Esophagus muscularis mucosa (tissue), 4 donors: ENCODE measurements around the gene LRRC56. TPM values are rescaled to one million over a fixed set of nuclear protein-coding genes. Genes with fewer than 3 reads are reported as not detected.

ENCODE experiments used
- DNase-seq: peaks from one replicate; pipeline ENCODE4 v3.0.0-alpha.2; 2017; ENCODE audit errors: extremely low spot score
- H3K27ac ChIP-seq, 4 donors: fragments of 200-600 bp; sonication (generic); replicated peaks in 1 of 4; 1 replicate in 3 of 4; 2 replicates in 1 of 4; pipeline ENCODE4 v1.5.1; 2016 to 2019; ENCODE audit warnings: mild to moderate bottlenecking in 1 of 4
- H3K27me3 ChIP-seq, 4 donors: fragments of 200-600 bp; sonication (generic); one replicate each; pipeline versions ENCODE4 v1.5.1 to v1.6.0; 2016 to 2019
- H3K36me3 ChIP-seq, 4 donors: fragments of 200-600 bp; sonication (generic); one replicate each; pipeline ENCODE4 v1.5.1; 2016 to 2019
- H3K4me1 ChIP-seq, 4 donors: fragments of 200-600 bp; sonication (generic); one replicate each; pipeline ENCODE4 v1.5.1; 2016 to 2019
- H3K4me3 ChIP-seq, 4 donors: fragments of 200-600 bp; sonication (generic); 1 replicate in 2 of 4; 2 replicates in 2 of 4; pipeline ENCODE4 v1.5.1; 2016 to 2019; ENCODE audit warnings: mild to moderate bottlenecking in 4 of 4, moderate library complexity in 1 of 4
- H3K9me3 ChIP-seq, 4 donors: fragments of 200-600 bp; sonication (generic); 1 replicate in 3 of 4; 2 replicates in 1 of 4; pipeline ENCODE4 v1.5.1; 2016 to 2019
- CTCF ChIP-seq, 3 experiments: fragments of 200-600 bp in 2 of 3; fragments of 450-650 bp in 1 of 3; sonication (generic) in 2 of 3; IDR thresholded peaks; one replicate each; pipeline ENCODE4 v1.5.1; 2017 to 2019; ENCODE audit warnings: antibody characterized with exemption in 3 of 3, mild to moderate bottlenecking in 2 of 3, moderate library complexity in 1 of 3
- EP300 ChIP-seq: sonication (generic); formaldehyde crosslinking; IDR thresholded peaks from one replicate; pipeline ENCODE4 v1.6.1; 2017; ENCODE audit warnings: antibody characterized with exemption
- POLR2A ChIP-seq: fragments of 450-650 bp; IDR thresholded peaks from one replicate; pipeline ENCODE4 v1.6.1; 2017; ENCODE audit warnings: antibody characterized with exemption, moderate library complexity, mild to moderate bottlenecking, low read depth
- POLR2AphosphoS5 ChIP-seq, 2 donors: sonication (generic); formaldehyde crosslinking; IDR thresholded peaks; one replicate each; pipeline ENCODE4 v1.6.1; 2017; ENCODE audit warnings: antibody characterized with exemption in 2 of 2
- WGBS: methylation state at CpG from one replicate; pipeline ENCODE4 v1.1.5; 2018; 5-methylcytosine and 5-hydroxymethylcytosine counted together
- intact Hi-C: fragments of 100-400 bp; cut with DNase I; formaldehyde crosslinking; loops from one replicate; pipeline ENCODE4 v1.15.1; 2023
- total RNA-seq, 4 donors: library from RNA; depleted of rRNA; stranded (reverse); fragments of >200 nt; gene quantifications; one replicate each; pipeline versions ENCODE4 v1.1.0 to v1.2.1, GENCODE V29; 2016

Gene LRRC56
- total RNA-seq, 4 donors from 2014 or later = 0.19 to 0.33 TPM; not detected in 2

GRCh38 chr11:501683-502287 is 35.5 kb upstream of the LRRC56 start:
- intact Hi-C loops = loop anchor here (5.0 kb wide), 1 partner anchor 49 kb away; the partner anchor contains the start of gene PTDSS2
- no peak for TF ChIP-seq POLR2AphosphoS5 (IDR thresholded peaks at IDR 0.05)
- Histone ChIP-seq H3K4me3 (no peak overlapping the region), H3K4me1 (peaks cover 45 to 57% (median 47%) of the 10 kb centered on the region in 4 donors), H3K27ac (peak overlapping the region in 2 of 4 donors; percentile 77 to 100), H3K36me3 (peaks cover 48 to 57% (median 54%) of the 10 kb centered on the region in 4 donors), H3K27me3 (no peaks in the 10 kb centered on the region), H3K9me3 (no peaks in the 10 kb centered on the region)
- WGBS = 80% methylated on average over 10 of the region's 19 CpGs
- DNase-seq = no peak

GRCh38 chr11:502288-503178 is 34.8 kb upstream of the LRRC56 start:
- H3K27ac ChIP-seq = peak overlapping the region; percentile 77 to 100 (median 78)
- peak overlapping the region in 2 of 4 donors; percentile 64 to 93 for H3K4me3 ChIP-seq
- intact Hi-C loops = loop anchor here (5.0 kb wide), 1 partner anchor 50 kb away; the partner anchor contains the start of gene PTDSS2
- peaks cover 47 to 58% (median 49%) of the 10 kb centered on the region in 4 donors for H3K4me1 ChIP-seq
- H3K27me3 ChIP-seq = no peaks in the 10 kb centered on the region
- H3K9me3 ChIP-seq = no peaks in the 10 kb centered on the region
- H3K36me3 ChIP-seq = peaks cover 40 to 49% (median 47%) of the 10 kb centered on the region in 4 donors
- TF ChIP-seq CTCF (IDR thresholded peaks at IDR 0.05) = no peak
- no peak for TF ChIP-seq EP300
- TF ChIP-seq POLR2A = no peak
- TF ChIP-seq POLR2AphosphoS5 (IDR thresholded peaks at IDR 0.05) = no peak
- no peak for DNase-seq
- WGBS = 57% methylated on average over 3 of the region's 10 CpGs

- Histone ChIP-seq H3K4me3 (peak overlapping the region; percentile 64 to 93 (median 66)), H3K9me3 (no peaks in the 10 kb centered on the region), H3K27me3 (no peaks in the 10 kb centered on the region), H3K27ac (peak overlapping the region; percentile 77 to 100 (median 78)), H3K36me3 (peaks cover 32 to 44% (median 40%) of the 10 kb centered on the region in 4 donors), H3K4me1 (peaks cover 56 to 59% (median 58%) of the 10 kb centered on the region in 4 donors)
- TF ChIP-seq POLR2AphosphoS5 (IDR thresholded peaks at IDR 0.05) (peak in 1 of 2 donors; percentile 32), EP300 (no peak), POLR2A (no peak)
- WGBS = 38% methylated on average over 5 of the region's 24 CpGs
- intact Hi-C loops = loop anchor here (5.0 kb wide), 1 partner anchor 51 kb away; the partner anchor contains the start of gene PTDSS2
- DNase-seq = no peak
Observed at GRCh38 chr11:503179-503981, 33.9 kb upstream of the LRRC56 start.

GRCh38 chr11:504053-504993 is 33.0 kb upstream of the LRRC56 start:
- DNase-seq = no peak
- peak overlapping the region; percentile 77 to 100 (median 78) for H3K27ac ChIP-seq
- WGBS = 20% methylated on average over 43 of the region's 72 CpGs

GRCh38 chr11:504994-505344 is 32.4 kb upstream of the LRRC56 start:
- H3K36me3 ChIP-seq = peaks cover 16 to 37% (median 35%) of the 10 kb centered on the region in 4 donors
- peak overlapping the region; percentile 64 to 93 (median 66) for H3K4me3 ChIP-seq
- WGBS = 64% methylated on average over 7 of the region's 7 CpGs
- H3K9me3 ChIP-seq = no peaks in the 10 kb centered on the region
- TF ChIP-seq EP300 (no peak), CTCF (IDR thresholded peaks at IDR 0.05) (no peak), POLR2A (no peak), POLR2AphosphoS5 (IDR thresholded peaks at IDR 0.05) (no peak)
- DNase-seq = no peak
- intact Hi-C loops = loop anchor here (5.0 kb wide), 1 partner anchor 53 kb away; the partner anchor contains the start of gene PTDSS2
- no peaks in the 10 kb centered on the region for H3K27me3 ChIP-seq
- peak overlapping the region; percentile 77 to 100 (median 78) for H3K27ac ChIP-seq
- peaks cover 54 to 68% (median 60%) of the 10 kb centered on the region in 4 donors for H3K4me1 ChIP-seq

More at GRCh38 chr11:504053-504993, 33.0 kb upstream of the LRRC56 start:
- Histone ChIP-seq H3K9me3 (no peaks in the 10 kb centered on the region), H3K36me3 (peaks cover 22 to 41% (median 36%) of the 10 kb centered on the region in 4 donors), H3K27me3 (no peaks in the 10 kb centered on the region), H3K4me1 (peaks cover 54 to 68% (median 60%) of the 10 kb centered on the region in 4 donors), H3K4me3 (peak overlapping the region; percentile 64 to 93 (median 66))
- intact Hi-C loops = loop anchor here (5.0 kb wide), 1 partner anchor 52 kb away; the partner anchor contains the start of gene PTDSS2
- TF ChIP-seq POLR2A (peak; percentile 12), POLR2AphosphoS5 (IDR thresholded peaks at IDR 0.05) (peak in 1 of 2 donors; percentile 52), EP300 (no peak)
